Measurements from ENCODE around the gene CLMP. TPM values are rescaled to one million over a fixed set of nuclear protein-coding genes. Genes with fewer than 3 reads are reported as not detected.

Gene CLMP
- total RNA-seq, 1 donor from 2014 or later: 6.6 TPM

- H3K36me3 Mint-ChIP-seq (ENCODE audit: low read depth): no peaks in the 10 kb centered on the region
- H3K27ac Mint-ChIP-seq (ENCODE audit: unreplicated experiment): no peak overlapping the region
- peaks cover 4% of the 10 kb centered on the region for H3K9me3 Mint-ChIP-seq (ENCODE audit: low read depth)
- TF ChIP-seq, protein P1, sequence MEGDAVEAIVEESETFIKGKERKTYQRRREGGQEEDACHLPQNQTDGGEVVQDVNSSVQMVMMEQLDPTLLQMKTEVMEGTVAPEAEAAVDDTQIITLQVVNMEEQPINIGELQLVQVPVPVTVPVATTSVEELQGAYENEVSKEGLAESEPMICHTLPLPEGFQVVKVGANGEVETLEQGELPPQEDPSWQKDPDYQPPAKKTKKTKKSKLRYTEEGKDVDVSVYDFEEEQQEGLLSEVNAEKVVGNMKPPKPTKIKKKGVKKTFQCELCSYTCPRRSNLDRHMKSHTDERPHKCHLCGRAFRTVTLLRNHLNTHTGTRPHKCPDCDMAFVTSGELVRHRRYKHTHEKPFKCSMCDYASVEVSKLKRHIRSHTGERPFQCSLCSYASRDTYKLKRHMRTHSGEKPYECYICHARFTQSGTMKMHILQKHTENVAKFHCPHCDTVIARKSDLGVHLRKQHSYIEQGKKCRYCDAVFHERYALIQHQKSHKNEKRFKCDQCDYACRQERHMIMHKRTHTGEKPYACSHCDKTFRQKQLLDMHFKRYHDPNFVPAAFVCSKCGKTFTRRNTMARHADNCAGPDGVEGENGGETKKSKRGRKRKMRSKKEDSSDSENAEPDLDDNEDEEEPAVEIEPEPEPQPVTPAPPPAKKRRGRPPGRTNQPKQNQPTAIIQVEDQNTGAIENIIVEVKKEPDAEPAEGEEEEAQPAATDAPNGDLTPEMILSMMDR (IDR thresholded peaks at IDR 0.05): no peak
- H3K27me3 Mint-ChIP-seq (ENCODE audit: low read depth): no peaks in the 10 kb centered on the region
- H3K4me1 Mint-ChIP-seq (ENCODE audit: low read depth): peaks cover 14% of the 10 kb centered on the region
- no peak for DNase-seq (ENCODE audit: low spot score)
- H3K4me3 Mint-ChIP-seq (ENCODE audit: unreplicated experiment): no peak overlapping the region
Observed at GRCh38 chr11:123080015-123080414, 115.0 kb downstream of the CLMP start.

DNA sequence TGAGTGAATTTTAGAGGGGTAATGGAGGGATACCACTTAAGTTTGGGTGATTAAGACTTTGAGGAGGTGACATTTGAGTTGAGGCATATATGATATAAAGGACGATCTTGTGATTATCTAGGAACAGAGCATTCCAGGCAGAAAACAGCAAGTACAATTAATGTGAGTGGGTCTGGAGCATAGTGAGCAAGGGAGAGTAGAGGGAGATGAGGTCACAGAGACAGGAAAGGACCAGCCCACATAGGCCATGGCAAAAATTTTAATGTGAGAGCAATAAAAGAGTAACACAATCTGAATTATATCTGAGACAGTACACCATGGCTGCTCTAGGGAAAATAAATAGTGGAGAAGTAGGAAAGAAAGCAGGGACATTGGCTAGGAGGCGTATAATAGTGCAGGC lies 118.6 kb downstream of the CLMP start:
- no peak for DNase-seq (ENCODE audit: low spot score)
- Mint-ChIP-seq H3K36me3 (ENCODE audit: low read depth) (no peaks in the 10 kb centered on the region), H3K27ac (ENCODE audit: unreplicated experiment) (no peak overlapping the region)

DNA sequence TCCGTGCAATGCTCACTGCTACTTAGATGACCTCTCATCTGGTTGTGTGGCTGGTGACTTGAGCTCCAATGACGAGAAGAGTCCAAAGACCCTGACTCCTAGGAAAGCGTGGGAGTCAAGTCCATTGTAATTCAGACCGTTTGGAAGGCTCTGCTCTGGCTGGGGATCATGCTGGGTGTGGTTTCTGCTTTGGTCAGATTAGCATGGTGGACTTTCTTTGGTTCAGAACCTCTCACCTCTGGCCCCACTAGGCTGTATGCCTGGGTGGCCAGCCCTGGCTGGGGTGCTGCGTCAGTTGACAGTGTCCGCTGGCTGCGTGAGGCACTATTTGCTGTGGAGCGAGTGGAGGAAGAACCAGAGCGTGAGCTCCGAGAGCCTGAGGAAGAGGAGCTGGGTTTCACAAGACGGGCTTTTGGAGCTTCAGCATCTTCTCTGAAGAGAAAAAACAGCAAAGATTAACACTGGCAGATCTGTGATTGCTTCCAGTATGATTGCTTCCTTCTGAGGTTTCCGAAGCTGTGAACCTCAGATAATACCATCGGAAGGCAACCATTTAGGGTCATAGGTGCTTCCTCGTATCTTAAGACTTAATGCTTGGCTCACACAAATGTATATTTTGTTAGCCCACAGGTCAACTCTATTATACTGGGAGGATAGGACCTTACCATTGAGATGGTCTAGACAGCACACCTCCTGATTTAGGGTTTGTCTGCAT lies 121.5 kb downstream of the CLMP start:
- TF ChIP-seq, protein P1 (IDR thresholded peaks at IDR 0.05): no peak
- Mint-ChIP-seq H3K36me3 (ENCODE audit: low read depth) (no peaks in the 10 kb centered on the region), H3K27me3 (ENCODE audit: low read depth) (no peaks in the 10 kb centered on the region), H3K4me1 (ENCODE audit: low read depth) (peaks cover 6% of the 10 kb centered on the region), H3K4me3 (ENCODE audit: unreplicated experiment) (no peak overlapping the region), H3K9me3 (ENCODE audit: low read depth) (no peaks in the 10 kb centered on the region), H3K27ac (ENCODE audit: unreplicated experiment) (no peak overlapping the region)
- no peak for DNase-seq (ENCODE audit: low spot score)

More for the DNA sequence above, 118.6 kb downstream of the CLMP start:
- TF ChIP-seq, protein P1 (IDR thresholded peaks at IDR 0.05): no peak
- H3K4me1 Mint-ChIP-seq (ENCODE audit: low read depth): peaks cover 3% of the 10 kb centered on the region
- H3K27me3 Mint-ChIP-seq (ENCODE audit: low read depth): no peaks in the 10 kb centered on the region
- no peaks in the 10 kb centered on the region for H3K9me3 Mint-ChIP-seq (ENCODE audit: low read depth)
- no peak overlapping the region for H3K4me3 Mint-ChIP-seq (ENCODE audit: unreplicated experiment)

GRCh38 chr11:123072762-123073161 lies 122.3 kb downstream of the CLMP start:
- Mint-ChIP-seq H3K4me3 (ENCODE audit: unreplicated experiment) (no peak overlapping the region), H3K27me3 (ENCODE audit: low read depth) (no peaks in the 10 kb centered on the region), H3K9me3 (ENCODE audit: low read depth) (no peaks in the 10 kb centered on the region), H3K27ac (ENCODE audit: unreplicated experiment) (no peak overlapping the region), H3K36me3 (ENCODE audit: low read depth) (no peaks in the 10 kb centered on the region), H3K4me1 (ENCODE audit: low read depth) (peaks cover 6% of the 10 kb centered on the region)
- TF ChIP-seq, protein P1 (IDR thresholded peaks at IDR 0.05): no peak
- DNase-seq (ENCODE audit: low spot score): no peak

DNA sequence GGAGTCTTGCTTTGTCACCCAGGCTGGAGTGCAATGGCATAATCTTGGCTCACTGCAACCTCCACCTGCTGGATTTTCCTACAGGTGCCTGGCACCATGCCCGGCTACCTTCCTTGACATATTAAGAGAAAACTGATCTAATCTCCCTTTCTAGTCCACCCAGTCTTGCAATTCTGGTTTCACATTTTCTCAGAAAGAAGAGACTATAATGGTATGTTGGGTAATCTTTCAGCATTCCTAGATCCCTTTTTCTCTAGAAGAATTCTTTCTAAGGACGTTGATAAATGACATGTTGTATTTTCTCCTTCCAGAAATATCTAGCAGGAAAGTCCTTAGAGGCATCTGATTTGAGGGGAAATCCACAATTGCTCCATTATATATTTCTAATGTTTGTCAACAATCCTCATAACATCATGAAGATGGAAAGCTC lies 122.7 kb downstream of the CLMP start:
- Mint-ChIP-seq H3K27me3 (ENCODE audit: low read depth) (no peaks in the 10 kb centered on the region), H3K4me1 (ENCODE audit: low read depth) (peaks cover 6% of the 10 kb centered on the region), H3K27ac (ENCODE audit: unreplicated experiment) (no peak overlapping the region), H3K9me3 (ENCODE audit: low read depth) (no peaks in the 10 kb centered on the region), H3K36me3 (ENCODE audit: low read depth) (no peaks in the 10 kb centered on the region), H3K4me3 (ENCODE audit: unreplicated experiment) (no peak overlapping the region)
- DNase-seq (ENCODE audit: low spot score): no peak
- TF ChIP-seq, protein P1 (IDR thresholded peaks at IDR 0.05): no peak

Measured in chondrocyte (in vitro differentiated cells).